ENCODE data around the gene CEMIP2.
"Not testable (repeated sequence)": the region's sequence is repeated elsewhere in the genome, so short reads cannot be mapped to it uniquely, and the experiment has no call there.

CEMIP2 gene

DNA sequence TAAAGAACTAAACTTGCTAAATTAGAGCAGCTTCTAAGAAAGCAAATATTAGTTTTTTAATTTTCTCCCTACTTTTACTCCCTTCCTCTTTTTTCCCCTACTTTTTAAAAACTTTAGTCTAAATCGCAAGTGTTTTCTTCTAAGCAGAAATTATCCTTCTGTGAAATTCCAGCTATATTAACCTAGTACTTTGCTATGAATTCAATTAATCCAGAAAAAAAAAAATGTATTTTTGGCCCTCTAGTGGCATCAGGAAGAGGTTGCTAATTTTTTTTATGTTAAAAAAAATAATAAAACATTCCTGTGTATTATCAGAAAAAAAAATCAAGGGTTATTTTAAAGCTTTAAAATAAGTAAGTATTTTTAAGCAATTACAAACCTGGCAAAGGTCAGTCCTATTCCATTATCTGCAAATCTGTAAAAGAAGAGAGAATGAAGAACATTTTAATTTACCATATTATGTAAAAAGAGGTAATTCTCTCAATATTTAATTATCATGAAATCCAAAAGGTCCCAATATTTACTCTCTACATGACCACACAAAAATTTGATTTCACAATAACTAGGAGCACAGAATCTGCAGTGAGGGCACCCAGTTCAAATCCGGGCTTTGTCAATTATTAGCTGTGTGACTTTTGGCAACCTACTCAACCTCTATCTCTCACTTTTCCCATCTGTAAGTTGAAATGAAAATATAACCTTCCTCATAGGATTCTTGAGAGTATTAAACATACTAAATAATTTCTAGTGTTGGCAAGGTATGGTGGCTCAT is 52.0 kb downstream of the CEMIP2 start:
- no peak for FAIRE-seq
- DNase-seq (ENCODE audit: extremely low spot score, insufficient read length, low read depth), result no peak

DNA sequence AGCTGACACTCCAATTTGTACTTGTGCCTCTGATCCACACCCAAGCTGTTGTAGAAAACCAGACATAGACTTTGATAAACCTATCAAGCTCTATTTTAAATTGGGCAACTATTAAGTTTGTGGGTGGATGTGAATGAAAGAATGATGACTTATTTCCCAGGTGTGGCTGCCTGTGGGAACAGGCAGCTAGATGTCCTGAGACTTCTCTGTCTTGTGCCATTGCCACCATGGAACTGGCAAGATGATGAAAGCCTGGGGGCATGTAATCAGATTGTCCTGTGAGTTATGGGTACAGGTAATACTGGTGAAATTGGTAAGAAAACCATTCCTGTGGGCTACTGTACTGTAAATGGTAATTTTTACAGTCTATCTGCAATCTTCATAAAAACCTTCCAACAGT is 57.5 kb downstream of the CEMIP2 start:
- no peak for FAIRE-seq
- DNase-seq (ENCODE audit: extremely low spot score, insufficient read length, low read depth), result no peak

GRCh38 chr9:71710201-71710600 is 58.1 kb downstream of the CEMIP2 start:
- FAIRE-seq (no peak), DNase-seq (ENCODE audit: extremely low spot score, insufficient read length, low read depth) (no peak)

GRCh38 chr9:71709384-71709783 is 58.9 kb downstream of the CEMIP2 start:
- no peak for FAIRE-seq
- no peak for DNase-seq (ENCODE audit: extremely low spot score, insufficient read length, low read depth)

- FAIRE-seq, result no peak
- DNase-seq (ENCODE audit: extremely low spot score, insufficient read length, low read depth), result no peak
Measured at GRCh38 chr9:71706176-71706575, 62.1 kb downstream of the CEMIP2 start.

DNA sequence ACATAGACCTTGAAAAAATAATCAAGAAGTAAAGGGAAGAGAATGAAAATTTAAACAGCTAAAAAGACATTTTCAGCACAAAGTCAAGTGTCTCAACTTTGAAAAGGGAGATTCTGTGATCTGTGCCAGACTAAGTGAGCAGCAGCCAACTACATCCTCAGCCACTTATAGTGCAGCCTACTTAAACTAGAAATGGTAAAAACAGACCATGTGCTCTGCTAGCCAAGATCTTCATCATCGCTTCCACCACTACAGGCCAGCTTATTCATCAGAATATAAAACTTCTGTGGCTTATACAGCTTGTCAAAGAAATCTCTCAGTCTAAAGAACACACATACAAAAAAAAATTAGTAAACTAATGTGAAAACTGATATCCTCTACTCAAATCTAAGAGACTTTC is 63.5 kb downstream of the CEMIP2 start:
- FAIRE-seq (no peak), DNase-seq (ENCODE audit: extremely low spot score, insufficient read length, low read depth) (no peak)

DNA sequence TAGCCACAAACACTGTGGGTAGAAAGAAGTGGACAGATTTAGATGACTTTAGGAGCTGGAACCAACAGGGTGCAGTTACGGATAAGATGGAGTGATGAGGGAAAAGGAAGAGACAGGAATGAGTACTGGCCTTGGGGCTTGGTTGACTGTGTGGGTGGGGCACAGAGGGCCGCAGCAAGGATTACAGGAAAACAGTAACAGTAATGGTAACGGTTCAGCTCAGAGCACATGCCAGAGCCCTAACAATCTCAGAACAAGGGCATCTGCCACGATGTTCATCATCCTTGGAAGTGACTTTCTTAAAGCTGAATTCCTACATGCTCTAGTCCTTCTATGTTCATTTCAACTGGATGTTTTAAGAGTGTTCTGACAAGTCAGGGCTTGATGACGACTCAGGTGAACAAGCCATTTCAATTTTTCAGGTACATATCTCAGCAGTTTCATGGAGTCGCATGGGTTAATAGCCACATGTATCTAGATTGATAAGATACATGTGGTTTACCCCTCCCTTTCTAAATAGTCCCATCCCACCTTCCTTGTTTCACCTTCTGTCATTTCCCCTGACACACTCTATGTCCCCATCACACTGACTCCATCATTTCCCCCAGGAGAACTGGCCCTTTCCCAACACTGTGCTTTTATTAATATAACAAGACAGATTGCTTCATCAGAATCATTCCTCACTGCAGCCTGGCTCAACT is 65.0 kb downstream of the CEMIP2 start:
- FAIRE-seq, result no peak
- DNase-seq (ENCODE audit: extremely low spot score, insufficient read length, low read depth), result no peak

GRCh38 chr9:71697882-71698281 is 70.4 kb downstream of the CEMIP2 start:
- FAIRE-seq, result no peak
- DNase-seq (ENCODE audit: extremely low spot score, insufficient read length, low read depth), result no peak

DNA sequence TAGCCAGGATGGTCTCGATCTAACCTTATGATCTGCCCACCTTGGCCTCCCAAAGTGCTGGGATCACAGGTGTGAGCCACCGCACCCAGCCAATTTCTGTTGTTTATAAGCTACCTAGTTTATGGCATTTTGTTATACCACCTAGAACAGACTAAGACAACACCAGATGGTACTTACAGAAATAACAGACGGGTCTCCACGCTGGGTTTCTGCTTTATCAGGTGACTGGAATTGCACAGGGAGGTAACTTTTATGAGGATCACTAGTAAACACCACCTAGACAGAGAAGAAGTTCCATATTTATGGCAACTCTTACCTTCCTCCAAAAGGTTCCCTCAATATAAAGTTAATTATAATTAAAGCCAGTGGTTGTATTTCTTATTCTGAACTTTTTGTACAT is 74.0 kb downstream of the CEMIP2 start:
- no peak for DNase-seq (ENCODE audit: extremely low spot score, insufficient read length, low read depth)
- no peak for FAIRE-seq

- FAIRE-seq (no peak), DNase-seq (ENCODE audit: extremely low spot score, insufficient read length, low read depth) (no peak)
Measured at GRCh38 chr9:71693607-71694006, 74.7 kb downstream of the CEMIP2 start.

- no peak for DNase-seq (ENCODE audit: extremely low spot score, insufficient read length, low read depth)
- no peak for FAIRE-seq
Measured at GRCh38 chr9:71692337-71692736, 76.0 kb downstream of the CEMIP2 start.

DNA sequence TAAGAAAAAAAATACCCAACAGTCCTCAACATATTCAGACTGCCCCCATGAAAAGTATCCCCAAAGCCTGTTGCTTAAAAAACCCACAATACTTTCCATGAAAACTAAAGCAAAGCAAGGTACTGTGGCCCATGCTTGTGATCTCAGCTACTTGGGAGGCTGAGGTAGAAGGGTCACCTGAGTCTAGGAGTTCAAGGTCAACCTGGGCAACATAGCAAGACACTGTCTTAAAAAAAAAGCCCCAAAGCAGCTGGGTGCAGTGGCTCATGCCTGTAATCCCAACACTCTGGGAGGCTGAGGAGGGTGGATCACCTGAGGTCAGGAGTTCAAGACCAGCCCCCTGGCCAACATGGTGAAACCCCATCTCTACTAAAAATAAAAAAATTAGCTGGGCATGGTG is 76.7 kb downstream of the CEMIP2 start:
- not testable (repeated sequence) for DNase-seq (ENCODE audit: extremely low spot score, insufficient read length, low read depth); FAIRE-seq

- no peak for FAIRE-seq
- no peak for DNase-seq (ENCODE audit: extremely low spot score, insufficient read length, low read depth)
Measured at GRCh38 chr9:71690689-71691435, 77.5 kb downstream of the CEMIP2 start.

DNA sequence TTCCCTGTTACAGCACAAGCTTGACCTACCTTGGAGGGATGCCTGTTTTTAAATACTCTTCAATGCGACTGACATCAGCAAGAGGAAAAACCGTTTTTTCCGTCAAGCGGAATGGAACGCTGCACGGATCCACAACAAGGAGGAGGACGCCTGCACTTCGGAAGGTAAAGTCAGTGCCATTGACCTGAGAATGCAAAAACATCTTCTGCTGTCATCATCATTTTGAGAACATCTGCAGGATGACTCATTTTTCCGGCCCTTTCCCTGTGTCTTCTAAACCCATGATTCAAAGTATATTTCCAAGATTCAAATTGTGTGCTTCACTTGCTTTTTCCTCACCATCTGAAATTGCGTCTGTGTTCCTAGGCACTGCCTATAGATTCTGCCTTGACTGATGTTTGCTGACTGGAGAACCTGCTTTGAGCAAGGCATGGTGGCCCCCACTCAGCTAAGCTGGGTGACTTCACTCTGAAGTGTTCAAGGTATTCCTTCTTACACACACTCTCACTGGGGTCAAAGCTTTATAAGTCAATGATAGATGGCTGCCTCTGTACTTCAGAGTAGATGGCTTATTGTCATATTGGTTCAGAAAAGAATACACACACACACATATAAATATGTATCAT is 78.1 kb downstream of the CEMIP2 start:
- FAIRE-seq (no peak), DNase-seq (ENCODE audit: extremely low spot score, insufficient read length, low read depth) (no peak)

DNA sequence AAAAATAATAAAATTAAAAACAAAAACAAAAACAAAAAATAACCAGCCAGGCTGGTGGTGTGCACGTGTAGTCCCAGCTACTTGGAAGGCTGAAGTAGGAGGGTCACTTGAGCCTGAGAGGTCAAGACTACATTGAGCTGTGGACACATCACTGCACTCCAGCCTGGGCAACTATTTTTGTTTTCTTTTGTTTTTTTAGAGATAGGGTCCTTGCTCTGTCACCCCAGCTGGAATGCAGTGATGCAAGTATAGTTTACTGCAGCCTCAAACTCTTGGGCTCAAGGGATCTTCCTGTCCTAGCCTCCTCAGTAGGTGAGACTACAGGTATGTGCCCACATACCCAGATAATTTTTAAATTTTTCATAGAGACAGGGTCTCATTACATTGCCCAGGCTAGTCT is 80.6 kb downstream of the CEMIP2 start:
- no peak for FAIRE-seq

DNA sequence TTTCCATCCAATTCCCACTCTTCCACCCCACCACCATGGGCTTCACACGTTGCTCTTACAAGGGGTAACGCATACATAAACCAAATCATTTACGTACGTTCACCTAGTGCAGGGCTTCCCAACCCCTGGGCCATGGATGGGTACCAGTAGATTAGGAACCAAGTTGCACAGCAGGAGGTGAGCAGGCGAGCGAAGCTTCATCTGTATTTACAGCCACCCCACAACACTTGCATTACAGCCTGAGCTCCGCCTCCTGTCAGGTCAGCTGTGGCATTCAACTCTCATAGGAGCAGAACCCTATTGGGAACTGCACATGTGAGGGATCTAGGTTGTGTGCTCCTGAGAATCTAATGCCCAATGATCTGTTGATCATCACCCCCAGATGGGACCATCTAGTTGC is 82.3 kb downstream of the CEMIP2 start:
- FAIRE-seq (no peak), DNase-seq (ENCODE audit: extremely low spot score, insufficient read length, low read depth) (no peak)

More for the DNA sequence above, 80.6 kb downstream of the CEMIP2 start:
- DNase-seq (ENCODE audit: extremely low spot score, insufficient read length, low read depth), result no peak

DNA sequence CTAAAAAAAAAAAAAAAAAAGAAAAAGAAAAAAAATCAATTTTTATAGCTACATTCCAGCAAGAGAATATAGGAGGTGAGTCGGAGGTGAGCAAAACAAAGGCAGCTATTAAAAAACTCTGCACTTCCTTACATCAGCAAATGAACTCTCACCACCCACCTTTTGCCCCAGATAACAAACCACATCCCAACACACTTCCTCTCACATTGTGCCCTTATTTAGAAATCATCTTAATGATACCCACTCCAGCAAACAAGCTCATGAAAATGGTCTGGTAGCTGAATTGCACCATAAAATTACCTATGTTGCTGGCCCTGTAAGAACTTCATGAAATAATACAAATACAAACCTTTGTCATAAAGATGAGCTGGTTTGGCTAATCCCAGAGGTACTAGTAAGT is 82.9 kb downstream of the CEMIP2 start:
- no peak for FAIRE-seq
- no peak for DNase-seq (ENCODE audit: extremely low spot score, insufficient read length, low read depth)

DNA sequence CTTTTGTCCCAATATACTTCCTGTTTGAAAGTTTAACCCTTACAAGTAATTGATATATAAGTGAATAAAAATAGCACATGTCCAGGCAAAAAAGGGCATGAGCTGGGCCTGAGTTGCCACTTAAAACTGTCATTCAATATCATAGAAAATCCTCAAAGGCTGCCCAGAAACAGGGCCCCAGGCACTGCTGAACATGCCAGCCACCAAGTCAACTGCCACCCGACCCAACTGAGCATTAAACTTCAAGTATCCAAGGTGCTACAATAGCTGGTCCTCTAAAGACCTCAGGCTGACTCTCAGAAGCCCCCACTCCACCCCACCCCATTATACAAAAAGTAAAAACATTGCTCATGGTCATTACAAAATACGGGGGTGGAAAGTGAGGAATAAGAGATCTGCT is 83.7 kb downstream of the CEMIP2 start:
- no peak for DNase-seq (ENCODE audit: extremely low spot score, insufficient read length, low read depth)
- no peak for FAIRE-seq

DNA sequence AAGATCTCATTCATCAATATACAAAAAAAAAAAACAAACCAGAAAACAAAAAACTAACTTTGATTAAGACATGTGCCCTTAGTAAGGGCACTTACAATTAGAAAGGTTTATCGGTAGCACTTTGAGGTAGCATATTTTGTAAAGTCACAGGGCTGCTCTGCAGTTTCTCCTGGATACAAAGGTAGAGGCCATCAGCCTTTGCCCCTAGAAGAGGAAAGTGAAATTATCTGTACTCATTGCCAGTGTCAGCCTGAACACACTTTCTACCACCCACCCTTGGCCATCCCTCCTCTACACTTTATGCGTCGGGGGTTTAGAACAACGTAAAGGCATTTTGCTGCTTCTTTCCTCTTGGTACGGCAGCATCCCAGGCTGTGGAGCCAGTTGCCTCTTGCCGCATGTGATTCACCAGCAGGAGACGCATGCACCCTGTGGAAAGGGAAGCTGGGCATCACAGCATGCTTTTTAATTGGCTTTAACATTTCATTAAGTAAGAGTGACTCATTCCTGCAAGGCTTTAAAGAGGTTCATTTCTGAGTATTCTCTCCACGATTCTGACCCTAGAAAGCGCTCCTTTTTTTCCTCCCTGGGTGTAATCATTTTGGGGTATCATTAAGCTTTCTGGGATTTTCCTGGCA is 84.6 kb downstream of the CEMIP2 start:
- no peak for FAIRE-seq
- no peak for DNase-seq (ENCODE audit: extremely low spot score, insufficient read length, low read depth)

- DNase-seq (ENCODE audit: extremely low spot score, insufficient read length, low read depth) (no peak), FAIRE-seq (peak; percentile 18)
Measured at GRCh38 chr9:71681708-71682272, 86.5 kb downstream of the CEMIP2 start.
